Stimulated activated CD4-positive, alpha-beta T cell treated with anti-CD3 and anti-CD28 coated beads, Interleukin-1b, Interleukin-23, amount 100 ng/mL, for 24 hours (primary cell): ENCODE measurements around the gene THOC7.

Experiments
- DNase-seq, 4 experiments: peaks; one replicate each; pipeline ENCODE4 v3.0.0-alpha.2; 2020; ENCODE audit warnings: low read depth in 4 of 4, low spot score in 1 of 4

The THOC7 gene

GRCh38 chr3:63845215-63845614 is 18.4 kb downstream of the THOC7 start:
- no peak for DNase-seq

- DNase-seq, result no peak
These were observed 21.5 kb downstream of the THOC7 start for GRCh38 chr3:63842127-63842526.

GRCh38 chr3:63841704-63842103 is 21.9 kb downstream of the THOC7 start:
- DNase-seq, result no peak

GRCh38 chr3:63832395-63832794 is 31.2 kb downstream of the THOC7 start:
- no peak for DNase-seq

GRCh38 chr3:63830526-63830925 is 33.1 kb downstream of the THOC7 start:
- DNase-seq, result no peak

- no peak for DNase-seq
These were observed 39.3 kb downstream of the THOC7 start for GRCh38 chr3:63824309-63824708.

GRCh38 chr3:63819151-63819398 is 44.5 kb downstream of the THOC7 start, which contains the start of gene C3orf49:
Gene C3orf49 (plus strand): TSS chr3:63819299. CDS start chr3:63819472, 173 bp downstream.
- DNase-seq, result no peak

GRCh38 chr3:63818282-63819150 is 45.1 kb downstream of the THOC7 start:
- DNase-seq, result peak; percentile 35 to 42 (median 38)

GRCh38 chr3:63817225-63817624 is 46.4 kb downstream of the THOC7 start:
- DNase-seq, result no peak

- DNase-seq, result no peak
These were observed 49.4 kb downstream of the THOC7 start for GRCh38 chr3:63814237-63814636.

GRCh38 chr3:63809607-63810006 is 54.0 kb downstream of the THOC7 start:
- no peak for DNase-seq

- no peak for DNase-seq
These were observed 55.0 kb downstream of the THOC7 start for GRCh38 chr3:63808633-63809032.

- DNase-seq, result no peak
These were observed 55.5 kb downstream of the THOC7 start for GRCh38 chr3:63807961-63808565.

GRCh38 chr3:63803911-63804310 is 59.7 kb downstream of the THOC7 start:
- no peak for DNase-seq

- no peak for DNase-seq
These were observed 63.5 kb downstream of the THOC7 start for GRCh38 chr3:63800097-63800496.

GRCh38 chr3:63798949-63799348 is 64.7 kb downstream of the THOC7 start:
- no peak for DNase-seq

- no peak for DNase-seq
These were observed 65.1 kb downstream of the THOC7 start for GRCh38 chr3:63798544-63798943.

- no peak for DNase-seq
These were observed 68.2 kb downstream of the THOC7 start for GRCh38 chr3:63795438-63795837.

- no peak for DNase-seq
These were observed 71.6 kb downstream of the THOC7 start for GRCh38 chr3:63791974-63792373.
